ENCODE results near the gene NR3C2. TPM values are rescaled to one million over a fixed set of nuclear protein-coding genes. Genes with fewer than 3 reads are reported as not detected.

The NR3C2 gene
- polyA plus RNA-seq, 1 of the 3 experiments (the other 2 are of a cell fraction), result 0.02 TPM

- no peak for TF ChIP-seq ZBTB33 (IDR thresholded peaks at IDR 0.05; ENCODE audit: borderline replicate concordance, low read depth)
- no peak for TF ChIP-seq GATA2 (CRISPR knock-in tag; IDR thresholded peaks at IDR 0.05)
- no peak for TF ChIP-seq REST (IDR thresholded peaks at IDR 0.05; ENCODE audit: low read depth, low read length)
- no peak for TF ChIP-seq JUND (IDR thresholded peaks at IDR 0.05)
- TF ChIP-seq PBX3 (IDR thresholded peaks at IDR 0.05), result no peak
These were observed 225.9 kb downstream of the NR3C2 start (continued) for GRCh38 chr4:148216321-148216720.

- WGBS (ENCODE audit: low lambda C conversion rate), result 31% methylated on average over 3 of the region's 3 CpGs
- H3F3A ChIP-seq (replicated peaks; ENCODE audit: insufficient read depth), result no peaks in the 10 kb centered on the region
- no peak for DNase-seq
- TF ChIP-seq EZH2phosphoT487 (IDR thresholded peaks at IDR 0.05; ENCODE audit: borderline replicate concordance, low read depth) (no peak), ZBTB33 (IDR thresholded peaks at IDR 0.05; ENCODE audit: borderline replicate concordance, low read depth) (no peak), POLR2AphosphoS5 (IDR thresholded peaks at IDR 0.05; ENCODE audit: low read depth, low read length) (no peak)
- H3K9me2 ChIP-seq, result no peaks in the 10 kb centered on the region
- no peaks in the 10 kb centered on the region for H3K79me2 ChIP-seq (ENCODE audit: insufficient read depth)
- H3K9ac ChIP-seq, result no peak overlapping the region
- POLR2A ChIA-PET, result no interaction called here
- no peak overlapping the region for H3K4me3 ChIP-seq (ENCODE audit: low read depth in 2 of 2, low read length in 1 of 2)
- no peaks in the 10 kb centered on the region for H4K20me1 ChIP-seq (ENCODE audit: insufficient read depth)
- no peaks in the 10 kb centered on the region for H3K27me3 ChIP-seq (ENCODE audit: insufficient read depth)
- no peaks in the 10 kb centered on the region for H3K9me3 ChIP-seq
- no peak overlapping the region for H3K4me2 ChIP-seq
- peaks cover 0 to 9% of the 10 kb centered on the region in 2 experiments; a peak in 2 of 4 replicates for H3K4me1 ChIP-seq (ENCODE audit: control insufficient read depth in 1 of 2, insufficient read depth in 2 of 2, low read depth in 1 of 2, low read length in 1 of 2)
- no peak overlapping the region for H2AFZ ChIP-seq (ENCODE audit: low read depth)
- no peaks in the 10 kb centered on the region for H3K36me3 ChIP-seq (replicated peaks in 1 of 2; ENCODE audit: control insufficient read depth in 1 of 2, insufficient read depth in 2 of 2, low read length in 1 of 2)
- H3K27ac ChIP-seq (ENCODE audit: low read depth in 2 of 2, low read length in 1 of 2), result no peak overlapping the region
- CTCF ChIA-PET, result no interaction called here
These were observed 227.0 kb downstream of the NR3C2 start for GRCh38 chr4:148215202-148215601.

Measured in SK-N-SH (cell line).